Thoracic aorta (tissue), 2 donors: Measurements from ENCODE around the gene MYO9A. TPM values are rescaled to one million over a fixed set of nuclear protein-coding genes. Genes with fewer than 3 reads are reported as not detected.
"Not testable (repeated sequence)": the region's sequence is repeated elsewhere in the genome, so short reads cannot be mapped to it uniquely, and the experiment has no call there.

Experiments used
- ATAC-seq: fragments of 150-250 bp; one replicate; pipeline ENCODE4 v1.8.0; 2017; ENCODE audit warnings: low read depth; ENCODE audit not compliant: insufficient number of reproducible peaks, low FRiP score
- DNase-seq: peaks from one replicate; pipeline ENCODE4 v3.0.0-alpha.2; 2020; ENCODE audit warnings: low spot score
- H3K27ac ChIP-seq, 2 donors: fragments of 200-600 bp; sonication (generic); 1 replicate in 1 of 2; 2 replicates in 1 of 2; pipeline ENCODE4 v1.5.1; 2016; ENCODE audit warnings: mild to moderate bottlenecking in 2 of 2, moderate library complexity in 2 of 2
- H3K27me3 ChIP-seq: fragments of 200-600 bp; sonication (generic); replicated peaks from 2 replicates; pipeline ENCODE4 v1.6.0; 2016; ENCODE audit warnings: mild to moderate bottlenecking; ENCODE audit not compliant: insufficient read depth
- H3K36me3 ChIP-seq: fragments of 200-600 bp; sonication (generic); one replicate; pipeline ENCODE4 v1.5.1; 2016
- H3K4me1 ChIP-seq, 2 donors: fragments of 200-600 bp; sonication (generic); 1 replicate in 1 of 2; 2 replicates in 1 of 2; pipeline versions ENCODE4 v1.5.1 to v1.6.0; 2016; ENCODE audit warnings: low read depth in 2 of 2, mild to moderate bottlenecking in 1 of 2; ENCODE audit not compliant: control insufficient read depth in 1 of 2
- H3K4me3 ChIP-seq: fragments of 200-600 bp; sonication (generic); 2 replicates; pipeline ENCODE4 v1.5.1; 2016; ENCODE audit warnings: mild to moderate bottlenecking
- H3K9me3 ChIP-seq: fragments of 200-600 bp; sonication (generic); 2 replicates; pipeline ENCODE4 v1.5.1; 2016
- CTCF ChIP-seq: fragments of 200-600 bp; sonication (generic); IDR thresholded peaks from one replicate; pipeline ENCODE4 v1.5.1; 2019; ENCODE audit warnings: antibody characterized with exemption
- total RNA-seq, 2 donors: library from RNA; depleted of rRNA; stranded (reverse); fragments of >200 nt; gene quantifications; one replicate each; pipeline versions ENCODE4 v1.1.0 to v1.2.3, GENCODE V29; 2016

Gene MYO9A
- total RNA-seq, 2 donors from 2014 or later = 48.2 to 57.4 TPM

DNA sequence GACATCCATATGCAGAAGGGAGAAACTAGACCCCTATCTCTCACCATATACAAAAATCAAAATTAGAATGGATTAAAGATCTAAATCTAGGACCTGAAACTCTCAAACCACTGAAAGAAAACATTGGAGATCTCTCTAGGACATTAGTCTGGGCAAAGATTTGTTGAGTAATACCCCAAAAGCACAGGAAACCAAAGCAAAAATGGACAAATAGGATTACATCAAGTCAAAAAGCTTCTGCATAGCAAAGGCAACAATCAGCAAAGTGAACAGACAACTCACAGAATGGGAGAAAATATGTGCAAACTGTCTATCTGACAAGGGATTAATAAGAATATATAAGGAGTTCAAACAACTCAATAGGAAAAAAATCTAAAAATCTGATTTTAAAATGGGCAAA is 54.8 kb downstream of the MYO9A start:
- Histone ChIP-seq H3K27ac (no peak overlapping the region), H3K36me3 (no peaks in the 10 kb centered on the region), H3K4me3 (no peak overlapping the region), H3K4me1 (peaks cover 0 to 7% of the 10 kb centered on the region in 2 donors), H3K27me3 (no peaks in the 10 kb centered on the region), H3K9me3 (no peaks in the 10 kb centered on the region)
- no peak for DNase-seq
- no peak for ATAC-seq
- TF ChIP-seq CTCF = no peak

DNA sequence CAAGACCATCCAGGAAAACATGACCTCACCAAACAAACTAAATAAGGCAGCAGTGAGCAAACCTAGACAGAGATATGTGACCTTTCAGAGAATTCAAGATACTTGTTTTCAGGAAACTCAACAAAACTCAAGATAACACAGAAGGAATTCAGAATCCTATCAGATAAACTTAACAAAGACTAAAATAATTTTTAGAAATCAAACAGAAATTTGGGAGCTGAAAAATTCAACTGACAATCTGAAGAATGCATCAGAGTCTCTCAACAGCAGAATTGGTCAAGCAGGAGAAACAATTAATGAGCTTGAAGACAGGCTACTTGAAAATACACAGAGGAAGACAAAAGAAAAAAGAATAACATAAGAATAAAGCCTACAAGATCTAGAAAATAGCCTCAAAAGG is 55.6 kb downstream of the MYO9A start:
- H3K27me3 ChIP-seq = no peaks in the 10 kb centered on the region
- DNase-seq = no peak
- no peaks in the 10 kb centered on the region for H3K9me3 ChIP-seq
- no peak overlapping the region for H3K4me3 ChIP-seq
- no peak for ATAC-seq
- H3K4me1 ChIP-seq = peaks cover 0 to 15% of the 10 kb centered on the region in 2 donors
- TF ChIP-seq CTCF = no peak
- no peaks in the 10 kb centered on the region for H3K36me3 ChIP-seq
- H3K27ac ChIP-seq = no peak overlapping the region

GRCh38 chr15:72060687-72061250 is 57.2 kb downstream of the MYO9A start:
- no peaks in the 10 kb centered on the region for H3K36me3 ChIP-seq
- no peaks in the 10 kb centered on the region for H3K9me3 ChIP-seq
- peaks cover 0 to 17% of the 10 kb centered on the region in 2 donors for H3K4me1 ChIP-seq
- DNase-seq (no peak), ATAC-seq (no peak)
- no peak overlapping the region for H3K27ac ChIP-seq
- no peaks in the 10 kb centered on the region for H3K27me3 ChIP-seq
- H3K4me3 ChIP-seq = no peak overlapping the region
- no peak for TF ChIP-seq CTCF

GRCh38 chr15:72058585-72058984 is 59.4 kb downstream of the MYO9A start:
- ATAC-seq (no peak), DNase-seq (no peak)
- Histone ChIP-seq H3K4me3 (no peak overlapping the region), H3K27ac (no peak overlapping the region), H3K27me3 (no peaks in the 10 kb centered on the region), H3K36me3 (no peaks in the 10 kb centered on the region), H3K9me3 (no peaks in the 10 kb centered on the region), H3K4me1 (peaks cover 0 to 17% of the 10 kb centered on the region in 2 donors)
- no peak for TF ChIP-seq CTCF

DNA sequence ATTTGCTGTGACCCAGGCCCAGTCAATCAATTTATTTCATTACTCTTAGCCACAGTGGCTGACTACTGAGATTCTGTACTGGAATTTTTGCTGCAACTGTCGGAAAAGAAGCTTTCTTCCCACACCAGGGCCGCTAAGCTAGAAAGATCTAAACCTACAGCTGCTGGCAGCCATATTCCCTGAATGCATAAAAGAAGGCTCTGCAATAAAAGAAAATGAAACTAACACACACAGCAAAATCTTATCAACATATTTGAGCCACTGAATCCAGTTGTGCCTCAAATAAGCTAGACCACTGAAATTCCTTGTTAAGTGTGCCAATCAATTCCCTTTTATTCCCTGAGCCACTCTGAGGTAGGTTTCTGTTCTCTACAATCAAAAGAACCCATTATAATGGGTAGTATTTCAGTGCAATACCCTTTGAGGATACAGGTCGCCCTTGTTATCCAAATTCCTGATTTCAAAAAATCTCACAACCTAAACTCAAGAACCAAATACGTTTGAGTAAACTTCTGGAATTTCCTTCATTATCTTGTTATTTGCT is 60.3 kb downstream of the MYO9A start:
- no peaks in the 10 kb centered on the region for H3K9me3 ChIP-seq
- no peak overlapping the region for H3K4me3 ChIP-seq
- no peaks in the 10 kb centered on the region for H3K27me3 ChIP-seq
- peaks cover 0 to 23% of the 10 kb centered on the region in 2 donors for H3K4me1 ChIP-seq
- no peak for ATAC-seq
- H3K27ac ChIP-seq = no peak overlapping the region
- no peak for TF ChIP-seq CTCF
- H3K36me3 ChIP-seq = no peaks in the 10 kb centered on the region
- DNase-seq = no peak

DNA sequence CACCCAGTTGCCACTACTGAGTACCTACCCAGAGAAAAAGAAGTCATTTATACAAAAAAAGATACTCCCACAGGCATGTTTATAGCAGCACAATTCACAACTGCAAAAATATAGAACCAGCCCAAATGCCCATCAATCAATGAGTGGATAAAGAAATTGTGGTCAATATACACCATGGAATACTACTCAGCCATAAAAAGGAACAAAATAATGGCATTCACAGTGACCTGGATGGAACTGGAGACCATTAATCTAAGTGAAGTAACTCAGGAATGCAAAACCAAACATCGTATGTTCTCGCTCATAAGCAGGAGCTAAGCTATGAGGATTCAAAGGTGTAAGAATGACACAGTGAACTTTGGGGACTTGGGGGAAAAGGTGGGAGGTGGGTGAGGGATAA is 61.7 kb downstream of the MYO9A start:
- ATAC-seq, DNase-seq: not testable (repeated sequence)

GRCh38 chr15:72053297-72053696 is 64.7 kb downstream of the MYO9A start:
- DNase-seq, H3K36me3 ChIP-seq, H3K27ac ChIP-seq, H3K4me3 ChIP-seq, H3K9me3 ChIP-seq, H3K27me3 ChIP-seq, ATAC-seq: not testable (repeated sequence)
- peaks cover 4 to 22% of the 10 kb centered on the region in 2 donors for H3K4me1 ChIP-seq

More for the DNA sequence above, 61.7 kb downstream of the MYO9A start:
- peaks cover 4 to 29% of the 10 kb centered on the region in 2 donors for H3K4me1 ChIP-seq
- not testable (repeated sequence) for H3K27me3 ChIP-seq, H3K36me3 ChIP-seq, H3K27ac ChIP-seq, H3K4me3 ChIP-seq, H3K9me3 ChIP-seq
